ENCODE data around the gene COL27A1.

Gene COL27A1

GRCh38 chr9:114214181-114214580, 58.8 kb downstream of the COL27A1 start:
- Histone ChIP-seq H3K27ac (no peak overlapping the region), H3K9ac (no peak overlapping the region), H2AFZ (ENCODE audit: low read depth) (no peak overlapping the region), H3K4me1 (ENCODE audit: low read depth, poor library complexity, severe bottlenecking) (no peaks in the 10 kb centered on the region), H3K4me2 (no peak overlapping the region), H3K36me3 (ENCODE audit: insufficient read depth) (no peaks in the 10 kb centered on the region), H3K27me3 (ENCODE audit: insufficient read depth, low read depth) (no peaks in the 10 kb centered on the region), H3K79me2 (ENCODE audit: insufficient read depth, low read depth) (no peaks in the 10 kb centered on the region), H4K20me1 (ENCODE audit: insufficient read depth) (no peaks in the 10 kb centered on the region), H3K4me3 (IDR thresholded peaks at IDR 0.05; ENCODE audit: insufficient read depth, low read depth, low read length) (no peak overlapping the region)
- TF ChIP-seq CTCF (conservative IDR thresholded peaks at IDR 0.05; ENCODE audit: low read depth, low read length): no peak

GRCh38 chr9:114214686-114215414, 59.5 kb downstream of the COL27A1 start:
- TF ChIP-seq CTCF (conservative IDR thresholded peaks at IDR 0.05; ENCODE audit: low read depth, low read length): no peak
- Histone ChIP-seq H3K27me3 (ENCODE audit: insufficient read depth, low read depth) (no peaks in the 10 kb centered on the region), H3K79me2 (ENCODE audit: insufficient read depth, low read depth) (no peaks in the 10 kb centered on the region), H3K4me3 (IDR thresholded peaks at IDR 0.05; ENCODE audit: insufficient read depth, low read depth, low read length) (no peak overlapping the region), H3K27ac (no peak overlapping the region), H3K4me2 (no peak overlapping the region), H4K20me1 (ENCODE audit: insufficient read depth) (no peaks in the 10 kb centered on the region), H3K36me3 (ENCODE audit: insufficient read depth) (no peaks in the 10 kb centered on the region), H3K9ac (no peak overlapping the region), H2AFZ (ENCODE audit: low read depth) (no peak overlapping the region), H3K4me1 (ENCODE audit: low read depth, poor library complexity, severe bottlenecking) (no peaks in the 10 kb centered on the region)

- Histone ChIP-seq H3K4me2 (no peak overlapping the region), H3K27ac (no peak overlapping the region), H2AFZ (ENCODE audit: low read depth) (no peak overlapping the region), H3K9ac (no peak overlapping the region), H4K20me1 (ENCODE audit: insufficient read depth) (no peaks in the 10 kb centered on the region), H3K4me3 (IDR thresholded peaks at IDR 0.05; ENCODE audit: insufficient read depth, low read depth, low read length) (no peak overlapping the region), H3K36me3 (ENCODE audit: insufficient read depth) (no peaks in the 10 kb centered on the region), H3K79me2 (ENCODE audit: insufficient read depth, low read depth) (no peaks in the 10 kb centered on the region), H3K4me1 (ENCODE audit: low read depth, poor library complexity, severe bottlenecking) (no peaks in the 10 kb centered on the region), H3K27me3 (ENCODE audit: insufficient read depth, low read depth) (no peaks in the 10 kb centered on the region)
- TF ChIP-seq CTCF (conservative IDR thresholded peaks at IDR 0.05; ENCODE audit: low read depth, low read length): no peak
Measured at GRCh38 chr9:114216081-114216480, 60.7 kb downstream of the COL27A1 start.

GRCh38 chr9:114216976-114217375, 61.6 kb downstream of the COL27A1 start:
- no peak overlapping the region for H3K27ac ChIP-seq
- no peaks in the 10 kb centered on the region for H3K4me1 ChIP-seq (ENCODE audit: low read depth, poor library complexity, severe bottlenecking)
- H2AFZ ChIP-seq (ENCODE audit: low read depth): no peak overlapping the region
- no peak for TF ChIP-seq CTCF (conservative IDR thresholded peaks at IDR 0.05; ENCODE audit: low read depth, low read length)
- H3K27me3 ChIP-seq (ENCODE audit: insufficient read depth, low read depth): no peaks in the 10 kb centered on the region
- no peak overlapping the region for H3K4me3 ChIP-seq (IDR thresholded peaks at IDR 0.05; ENCODE audit: insufficient read depth, low read depth, low read length)
- H3K4me2 ChIP-seq: no peak overlapping the region
- H3K36me3 ChIP-seq (ENCODE audit: insufficient read depth): no peaks in the 10 kb centered on the region
- no peaks in the 10 kb centered on the region for H3K79me2 ChIP-seq (ENCODE audit: insufficient read depth, low read depth)
- no peaks in the 10 kb centered on the region for H4K20me1 ChIP-seq (ENCODE audit: insufficient read depth)
- no peak overlapping the region for H3K9ac ChIP-seq

Data from KMS-11 (cell line).